ENCODE measurements around the gene ATP9B. TPM values are rescaled to one million over a fixed set of nuclear protein-coding genes. Genes with fewer than 3 reads are reported as not detected.

The ATP9B gene
- total RNA-seq, 1 donor from 2014 or later: 10.8 TPM

GRCh38 chr18:79151191-79151590 is 82.0 kb downstream of the ATP9B start:
- FAIRE-seq (no peak), DNase-seq (ENCODE audit: low read depth) (no peak)
- Histone ChIP-seq H3K36me3 (ENCODE audit: control insufficient read depth, insufficient read depth, low read length) (no peaks in the 10 kb centered on the region), H3K4me3 (ENCODE audit: low read depth, low read length) (no peak overlapping the region), H3K27me3 (ENCODE audit: control insufficient read depth, insufficient read depth, low read length) (no peaks in the 10 kb centered on the region)
- TF ChIP-seq, protein P1, sequence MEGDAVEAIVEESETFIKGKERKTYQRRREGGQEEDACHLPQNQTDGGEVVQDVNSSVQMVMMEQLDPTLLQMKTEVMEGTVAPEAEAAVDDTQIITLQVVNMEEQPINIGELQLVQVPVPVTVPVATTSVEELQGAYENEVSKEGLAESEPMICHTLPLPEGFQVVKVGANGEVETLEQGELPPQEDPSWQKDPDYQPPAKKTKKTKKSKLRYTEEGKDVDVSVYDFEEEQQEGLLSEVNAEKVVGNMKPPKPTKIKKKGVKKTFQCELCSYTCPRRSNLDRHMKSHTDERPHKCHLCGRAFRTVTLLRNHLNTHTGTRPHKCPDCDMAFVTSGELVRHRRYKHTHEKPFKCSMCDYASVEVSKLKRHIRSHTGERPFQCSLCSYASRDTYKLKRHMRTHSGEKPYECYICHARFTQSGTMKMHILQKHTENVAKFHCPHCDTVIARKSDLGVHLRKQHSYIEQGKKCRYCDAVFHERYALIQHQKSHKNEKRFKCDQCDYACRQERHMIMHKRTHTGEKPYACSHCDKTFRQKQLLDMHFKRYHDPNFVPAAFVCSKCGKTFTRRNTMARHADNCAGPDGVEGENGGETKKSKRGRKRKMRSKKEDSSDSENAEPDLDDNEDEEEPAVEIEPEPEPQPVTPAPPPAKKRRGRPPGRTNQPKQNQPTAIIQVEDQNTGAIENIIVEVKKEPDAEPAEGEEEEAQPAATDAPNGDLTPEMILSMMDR (IDR thresholded peaks at IDR 0.05; ENCODE audit: insufficient read depth, low read length, severe bottlenecking): no peak

DNA sequence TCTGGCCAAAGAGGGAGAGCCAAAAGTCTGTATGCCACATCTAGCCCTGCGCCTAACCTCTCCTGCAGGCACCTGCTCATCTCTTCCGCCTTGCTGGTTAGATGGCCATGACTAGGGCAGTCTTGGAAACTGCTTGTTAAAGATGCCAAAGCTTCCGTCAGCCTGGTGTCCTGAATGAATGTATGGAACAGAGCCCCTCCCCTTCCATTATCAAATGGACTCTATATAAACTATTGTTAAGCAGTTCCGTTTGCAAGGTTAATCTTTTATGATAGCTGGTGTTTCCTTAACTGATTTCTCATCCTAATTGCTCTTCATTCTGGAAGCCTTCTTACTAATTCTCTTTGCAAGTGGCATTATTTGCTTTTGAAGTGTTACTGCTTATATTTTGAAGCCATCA is 87.1 kb downstream of the ATP9B start:
- Histone ChIP-seq H3K4me3 (ENCODE audit: low read depth, low read length) (no peak overlapping the region), H3K36me3 (ENCODE audit: control insufficient read depth, insufficient read depth, low read length) (peaks cover 2% of the 10 kb centered on the region), H3K27me3 (ENCODE audit: control insufficient read depth, insufficient read depth, low read length) (no peaks in the 10 kb centered on the region)
- TF ChIP-seq, protein P1 (IDR thresholded peaks at IDR 0.05; ENCODE audit: insufficient read depth, low read length, severe bottlenecking): no peak
- FAIRE-seq: no peak
- no peak for DNase-seq (ENCODE audit: low read depth)

GRCh38 chr18:79164706-79165105 is 95.5 kb downstream of the ATP9B start:
- Histone ChIP-seq H3K4me3 (ENCODE audit: low read depth, low read length) (no peak overlapping the region), H3K27me3 (ENCODE audit: control insufficient read depth, insufficient read depth, low read length) (no peaks in the 10 kb centered on the region), H3K36me3 (ENCODE audit: control insufficient read depth, insufficient read depth, low read length) (peaks cover 2% of the 10 kb centered on the region)
- DNase-seq (ENCODE audit: low read depth) (no peak), FAIRE-seq (no peak)
- TF ChIP-seq, protein P1 (IDR thresholded peaks at IDR 0.05; ENCODE audit: insufficient read depth, low read length, severe bottlenecking): no peak

DNA sequence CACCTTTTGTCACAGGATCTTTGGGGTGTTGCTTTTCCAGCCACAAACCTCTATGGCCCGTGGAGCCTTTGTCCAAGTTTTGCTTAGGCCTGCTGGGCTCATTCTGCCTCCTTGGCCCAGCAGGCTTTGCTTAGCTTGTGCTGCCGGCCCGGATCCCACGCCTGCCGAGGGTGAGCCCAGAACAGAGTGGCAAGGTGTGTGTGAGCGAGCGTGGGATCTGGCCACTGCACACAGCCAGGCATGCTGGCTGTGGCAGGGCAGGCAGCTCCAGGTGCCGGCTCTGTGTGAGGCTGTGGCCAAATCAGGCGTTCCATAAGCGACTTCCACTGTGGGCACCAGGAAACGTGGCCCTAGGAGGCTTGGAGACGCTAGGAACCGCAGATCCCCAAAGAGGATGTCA is 97.5 kb downstream of the ATP9B start:
- no peak overlapping the region for H3K4me3 ChIP-seq (ENCODE audit: low read depth, low read length)
- peaks cover 2% of the 10 kb centered on the region for H3K36me3 ChIP-seq (ENCODE audit: control insufficient read depth, insufficient read depth, low read length)
- TF ChIP-seq, protein P1 (IDR thresholded peaks at IDR 0.05; ENCODE audit: insufficient read depth, low read length, severe bottlenecking): no peak
- FAIRE-seq (no peak), DNase-seq (ENCODE audit: low read depth) (no peak)
- H3K27me3 ChIP-seq (ENCODE audit: control insufficient read depth, insufficient read depth, low read length): no peaks in the 10 kb centered on the region

DNA sequence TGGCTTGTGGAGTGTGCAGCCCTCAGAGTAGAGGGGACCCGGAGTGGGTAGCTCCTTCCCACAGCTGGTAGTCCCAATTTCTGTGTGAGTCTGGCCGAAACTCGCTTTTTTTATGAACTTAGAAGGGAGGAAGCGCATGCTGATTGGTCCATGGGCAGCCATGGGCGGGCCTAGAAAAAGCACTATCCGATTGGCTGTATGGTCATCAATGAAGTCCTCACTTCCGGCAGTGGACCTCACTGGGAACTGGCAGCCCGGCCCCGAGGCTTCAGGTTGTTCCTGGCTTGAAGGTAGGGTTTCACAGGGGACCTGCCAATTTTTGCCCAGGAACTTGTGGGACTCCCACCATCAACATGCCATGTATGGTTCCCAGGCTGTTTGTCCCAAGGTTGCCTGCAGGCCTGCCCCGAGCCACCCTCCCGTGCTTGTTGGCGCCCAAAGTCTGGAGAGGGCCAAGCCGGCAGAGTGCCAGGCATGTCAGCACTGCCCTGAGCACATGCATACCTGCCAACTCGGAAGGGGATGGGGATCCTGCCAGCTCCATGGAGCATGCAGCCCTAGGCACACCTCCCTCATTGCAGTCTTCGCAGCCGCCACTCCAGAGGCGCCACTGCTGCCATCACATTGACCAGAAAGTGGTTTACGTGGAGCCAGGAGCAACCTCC is 98.5 kb downstream of the ATP9B start:
- TF ChIP-seq, protein P1 (IDR thresholded peaks at IDR 0.05; ENCODE audit: insufficient read depth, low read length, severe bottlenecking): no peak
- Histone ChIP-seq H3K36me3 (ENCODE audit: control insufficient read depth, insufficient read depth, low read length) (peaks cover 2% of the 10 kb centered on the region), H3K27me3 (ENCODE audit: control insufficient read depth, insufficient read depth, low read length) (no peaks in the 10 kb centered on the region), H3K4me3 (ENCODE audit: low read depth, low read length) (no peak overlapping the region)
- FAIRE-seq (no peak), DNase-seq (ENCODE audit: low read depth) (no peak)
